Measurements from ENCODE around the gene TPPP.

TPPP gene

DNA sequence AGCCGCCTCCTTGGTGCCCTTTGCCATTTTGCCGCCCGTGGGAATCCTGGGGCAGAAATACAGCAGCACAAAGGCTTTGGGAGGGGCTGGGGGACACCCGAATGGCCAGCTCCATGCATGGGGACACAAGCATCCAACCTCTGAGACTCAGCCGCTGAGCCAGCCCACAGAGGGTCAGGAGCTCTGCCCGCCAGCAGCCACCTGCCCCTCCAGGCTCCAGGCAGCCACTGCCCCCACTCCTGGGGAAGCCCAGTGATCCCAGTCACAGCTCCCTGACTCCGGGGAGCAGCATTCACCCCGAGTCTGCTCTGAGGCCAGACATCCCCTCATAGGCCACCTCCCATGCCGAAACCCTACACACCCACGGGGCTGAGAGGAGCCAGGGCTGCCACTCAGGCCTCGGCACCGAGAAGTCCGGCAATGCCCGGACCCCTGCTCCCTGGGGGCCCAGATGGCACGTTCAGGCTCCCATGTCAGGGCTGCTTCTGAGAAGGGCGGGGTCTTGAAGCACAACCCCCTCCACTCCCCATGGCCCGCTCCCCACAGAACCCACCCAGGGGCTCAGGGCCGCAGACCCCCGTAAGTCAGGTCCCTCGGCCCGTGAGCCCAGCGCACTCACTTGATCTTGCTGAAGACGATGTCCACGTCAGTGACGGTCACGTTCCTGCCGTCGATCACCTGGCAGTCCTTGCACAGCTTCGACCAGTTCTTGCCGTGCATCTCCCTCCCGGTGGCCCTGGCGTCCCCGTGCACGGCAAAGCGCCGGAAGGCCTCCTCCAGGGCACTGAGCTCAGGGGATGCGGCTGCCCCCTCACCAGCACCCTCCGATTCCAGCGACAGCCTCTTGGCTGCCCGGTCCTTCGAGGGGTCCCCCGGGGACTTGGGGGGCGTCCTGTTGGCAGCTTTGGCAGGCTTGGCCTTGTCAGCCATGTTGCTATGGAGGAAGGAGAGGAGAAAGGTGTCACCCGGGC lies 15.7 kb downstream of the TPPP start:
- no peak for DNase-seq (ENCODE audit: low read depth)

DNA sequence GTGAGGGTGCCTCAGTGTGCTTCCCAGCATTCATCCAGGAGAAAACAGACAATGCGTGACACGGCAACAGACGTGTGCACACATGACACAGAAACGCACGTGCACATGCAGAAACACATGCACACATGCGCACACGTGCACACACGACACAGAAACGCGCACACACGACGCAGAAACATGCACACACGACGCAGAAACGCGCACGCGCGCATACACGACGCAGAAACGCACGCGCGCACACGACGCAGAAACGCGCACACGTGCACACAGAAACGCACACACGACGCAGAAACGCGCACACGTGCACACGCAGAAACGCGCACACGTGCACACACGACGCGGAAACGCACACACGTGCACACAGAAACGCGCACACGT lies 16.5 kb downstream of the TPPP start:
- no peak for DNase-seq (ENCODE audit: low read depth)

- no peak for DNase-seq (ENCODE audit: low read depth)
Measured at GRCh38 chr5:675871-676698, 17.1 kb downstream of the TPPP start.

DNA sequence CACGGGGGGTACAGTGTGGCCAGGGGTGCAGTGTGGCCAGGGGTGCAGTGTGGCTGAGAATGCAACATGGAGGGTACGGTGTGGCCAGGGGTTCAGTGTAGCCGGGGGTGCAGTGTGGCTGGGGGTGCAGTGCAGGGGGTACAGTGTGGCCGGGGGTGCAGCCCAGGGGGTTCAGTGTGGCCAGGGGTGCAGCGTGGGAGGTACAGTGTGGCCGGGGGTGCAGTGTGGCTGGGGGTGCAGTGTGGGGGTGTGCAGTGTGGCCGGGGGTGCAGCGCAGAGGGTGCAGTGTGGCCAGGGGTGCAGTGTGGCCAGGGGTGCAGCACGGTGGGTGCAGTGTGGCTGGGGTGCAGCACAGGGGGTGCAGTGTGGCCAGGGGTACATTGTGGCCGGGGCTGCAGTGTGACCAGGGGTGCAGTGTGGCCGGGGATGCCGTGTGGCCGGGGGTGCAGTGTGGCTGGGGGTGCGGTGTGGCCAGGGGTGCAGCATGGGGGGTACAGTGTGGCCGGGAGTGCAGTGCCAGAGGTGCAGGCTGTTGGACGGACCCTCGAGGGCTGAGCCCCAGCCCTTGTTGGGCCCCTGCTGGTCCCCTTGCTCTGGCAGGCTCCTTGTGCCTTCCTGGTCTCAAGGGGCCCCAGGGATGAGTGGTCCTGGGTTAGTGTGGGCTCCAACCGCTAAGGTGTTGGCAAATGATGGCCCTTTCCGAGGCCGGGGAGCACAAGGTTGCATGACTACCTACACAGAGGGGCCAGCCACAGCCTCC lies 17.9 kb downstream of the TPPP start:
- no peak for DNase-seq (ENCODE audit: low read depth)

DNA sequence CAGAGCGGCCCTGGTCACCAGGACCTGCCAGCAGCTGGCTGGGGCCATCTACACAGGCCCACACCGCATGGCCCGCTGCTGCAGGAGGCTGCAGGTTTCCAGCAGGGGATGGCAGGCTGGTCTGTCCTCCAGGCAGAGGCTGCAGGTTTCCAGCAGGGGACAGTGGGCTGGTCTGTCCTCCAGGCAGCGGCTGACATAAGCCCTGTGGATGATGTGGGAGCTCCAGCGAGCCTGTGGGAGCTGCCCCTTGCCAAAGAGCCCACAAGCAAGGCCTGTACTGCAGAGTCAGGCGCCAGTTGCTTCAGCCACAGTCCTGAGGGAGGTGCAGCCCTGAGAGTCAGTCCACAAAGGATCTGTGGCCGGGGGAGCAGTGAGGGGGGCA lies 18.5 kb downstream of the TPPP start:
- no peak for DNase-seq (ENCODE audit: low read depth)

DNA sequence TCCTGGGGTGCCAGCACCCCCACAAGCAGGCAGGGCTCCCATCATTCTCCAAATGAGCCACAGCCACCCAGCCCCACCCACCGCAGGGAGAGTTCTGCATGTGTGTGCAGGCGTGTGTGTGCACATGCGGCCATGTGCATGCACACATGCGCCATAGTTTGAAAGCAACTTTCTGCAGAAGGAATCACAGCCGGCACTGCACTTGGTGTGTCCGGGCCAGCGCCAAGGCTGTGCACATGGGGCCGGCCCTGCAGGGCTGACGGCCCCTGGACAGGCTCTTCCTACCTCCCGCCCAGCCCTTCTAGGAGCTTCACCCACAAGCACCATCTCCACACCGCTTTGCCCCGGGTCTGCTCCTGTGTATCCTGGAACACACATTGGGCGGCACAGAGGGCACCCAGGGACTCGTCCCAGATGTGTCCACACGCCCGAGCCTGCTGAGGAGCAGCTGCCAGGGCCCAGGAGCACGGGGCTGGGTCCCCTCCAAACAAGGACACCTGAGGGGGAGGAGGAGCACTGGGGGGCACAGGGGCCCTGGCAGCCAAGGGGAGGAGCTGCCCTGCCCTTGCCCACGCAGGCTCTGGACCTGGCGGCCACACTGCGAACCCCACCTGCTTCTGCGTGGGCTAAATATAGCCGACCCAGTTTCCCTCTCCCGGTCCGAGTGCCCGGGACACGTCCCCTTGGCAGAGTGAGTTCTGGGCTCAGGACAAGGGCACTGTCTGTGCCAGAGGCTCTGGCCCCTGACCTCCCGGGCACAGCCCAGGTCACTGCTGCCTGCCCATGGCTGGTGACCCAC lies 19.1 kb downstream of the TPPP start:
- no peak for DNase-seq (ENCODE audit: low read depth)

- DNase-seq (ENCODE audit: low read depth) = no peak
Measured at GRCh38 chr5:673161-673830, 19.9 kb downstream of the TPPP start.

- DNase-seq (ENCODE audit: low read depth) = peak; percentile 78
Measured at GRCh38 chr5:672329-673160, 20.6 kb downstream of the TPPP start.

DNA sequence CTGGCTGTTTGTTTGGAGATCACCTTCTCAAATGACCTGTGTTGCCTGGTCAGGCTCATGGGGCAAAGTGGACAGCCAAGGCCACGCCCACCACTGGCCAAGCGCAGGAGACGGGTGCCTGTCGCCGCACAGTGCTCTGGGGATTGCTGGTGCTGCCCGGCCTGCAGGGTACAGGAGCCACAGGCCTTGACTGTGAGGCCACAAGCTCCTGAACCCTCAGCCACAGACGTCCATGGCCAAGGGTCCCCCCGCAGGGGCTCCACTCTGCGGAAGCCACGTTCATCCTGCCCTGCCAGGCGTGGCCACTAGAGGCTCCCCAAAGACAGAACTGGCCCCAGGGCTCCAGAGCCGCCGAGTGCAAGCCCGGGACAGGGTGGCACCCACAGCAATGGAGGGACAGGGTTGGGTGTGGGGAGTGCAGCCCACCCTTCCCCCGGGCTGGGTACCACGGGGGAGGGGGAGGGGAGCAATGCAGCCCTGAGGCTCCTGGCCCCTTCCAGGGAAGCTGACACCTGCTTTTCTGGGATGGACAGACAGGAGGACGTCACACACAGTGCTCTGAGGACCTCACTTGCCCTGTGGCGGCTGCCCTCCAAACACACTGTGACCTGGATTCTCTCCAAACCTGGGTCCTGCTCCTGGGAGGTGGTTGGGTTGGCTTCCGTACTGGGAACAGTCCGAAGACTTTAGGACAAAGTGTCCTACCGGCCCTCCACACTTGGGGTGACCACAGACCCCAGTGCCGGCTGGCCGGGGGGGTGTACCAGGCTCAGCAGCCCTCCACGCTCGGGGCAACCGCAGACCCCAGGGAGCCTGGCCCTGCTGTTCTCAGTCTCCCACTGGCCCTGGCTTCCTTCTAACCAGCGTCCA lies 21.5 kb downstream of the TPPP start:
- DNase-seq (ENCODE audit: low read depth) = peak; percentile 39

GRCh38 chr5:670396-671270 lies 22.5 kb downstream of the TPPP start:
- DNase-seq (ENCODE audit: low read depth) = no peak

- DNase-seq (ENCODE audit: low read depth) = no peak
Measured at GRCh38 chr5:669842-670395, 23.2 kb downstream of the TPPP start.

DNA sequence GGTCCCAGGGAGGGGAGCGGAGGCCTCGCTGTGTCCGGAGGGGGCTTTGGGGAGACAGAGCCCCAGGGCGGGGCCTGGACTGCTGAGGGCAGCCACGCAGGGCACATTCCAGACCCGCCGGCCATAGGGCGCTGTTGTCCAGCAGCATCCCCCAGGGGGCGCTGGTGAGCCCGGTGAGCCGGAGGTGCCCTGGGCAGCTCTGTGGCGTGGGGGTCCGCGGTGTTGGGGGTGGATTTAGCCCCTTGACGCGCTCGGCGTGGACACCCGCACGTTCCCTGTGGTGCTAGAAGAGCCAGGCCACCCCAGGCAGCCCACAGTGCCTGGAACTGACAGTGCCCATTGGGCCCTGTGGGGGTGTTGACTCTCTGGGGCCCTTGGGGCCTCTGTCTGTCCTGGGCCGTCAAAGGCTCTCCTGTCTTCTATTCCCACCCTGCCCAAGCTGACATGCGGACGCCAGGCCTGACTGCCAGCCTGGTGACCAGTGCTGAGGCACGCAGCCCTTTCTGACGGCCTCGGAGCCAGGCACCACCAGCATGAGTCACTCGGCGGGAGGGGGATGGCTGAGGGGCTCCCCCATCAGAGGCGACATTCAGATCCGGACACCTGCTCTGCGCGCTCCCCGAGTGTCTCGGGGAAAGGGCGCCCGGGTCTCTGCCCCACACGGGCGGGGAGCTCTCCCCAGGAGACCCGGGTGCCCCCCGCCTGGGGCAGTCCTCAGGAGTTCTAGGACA lies 23.9 kb downstream of the TPPP start:
- DNase-seq (ENCODE audit: low read depth) = no peak

- DNase-seq (ENCODE audit: low read depth) = no peak
Measured at GRCh38 chr5:668283-668995, 24.7 kb downstream of the TPPP start.

DNA sequence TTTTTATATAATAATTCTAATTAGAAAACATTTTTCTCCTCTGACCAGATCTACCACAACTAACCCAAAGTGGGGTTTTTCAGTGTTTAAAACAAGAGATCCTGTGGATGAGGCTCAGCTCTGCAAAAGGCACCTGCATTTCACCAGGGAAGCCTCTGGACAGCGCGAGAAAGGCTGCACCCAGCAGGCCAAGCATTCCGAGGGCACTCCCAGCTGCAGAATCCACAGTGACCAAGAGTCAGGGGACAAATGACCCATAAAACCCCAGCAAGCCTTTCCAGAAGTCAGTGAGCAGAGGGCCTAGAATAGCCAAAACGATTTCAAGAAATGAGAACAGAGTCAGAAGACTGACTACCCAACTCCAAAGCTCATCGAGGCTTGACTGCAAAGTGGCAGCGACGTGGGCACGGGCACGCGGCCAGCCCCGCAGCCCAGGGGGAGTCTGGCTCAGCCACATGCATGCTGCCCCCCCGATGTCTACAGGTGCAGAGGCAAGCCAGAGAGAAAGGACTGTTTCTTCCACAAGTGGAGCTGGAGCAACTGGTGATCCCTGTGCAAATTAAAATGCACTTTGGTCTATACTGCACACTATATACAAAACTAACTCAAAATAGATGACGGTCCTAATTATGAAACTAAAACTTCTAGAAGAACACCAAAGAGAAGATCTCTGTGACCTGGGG lies 26.2 kb downstream of the TPPP start:
- DNase-seq (ENCODE audit: low read depth) = no peak

DNA sequence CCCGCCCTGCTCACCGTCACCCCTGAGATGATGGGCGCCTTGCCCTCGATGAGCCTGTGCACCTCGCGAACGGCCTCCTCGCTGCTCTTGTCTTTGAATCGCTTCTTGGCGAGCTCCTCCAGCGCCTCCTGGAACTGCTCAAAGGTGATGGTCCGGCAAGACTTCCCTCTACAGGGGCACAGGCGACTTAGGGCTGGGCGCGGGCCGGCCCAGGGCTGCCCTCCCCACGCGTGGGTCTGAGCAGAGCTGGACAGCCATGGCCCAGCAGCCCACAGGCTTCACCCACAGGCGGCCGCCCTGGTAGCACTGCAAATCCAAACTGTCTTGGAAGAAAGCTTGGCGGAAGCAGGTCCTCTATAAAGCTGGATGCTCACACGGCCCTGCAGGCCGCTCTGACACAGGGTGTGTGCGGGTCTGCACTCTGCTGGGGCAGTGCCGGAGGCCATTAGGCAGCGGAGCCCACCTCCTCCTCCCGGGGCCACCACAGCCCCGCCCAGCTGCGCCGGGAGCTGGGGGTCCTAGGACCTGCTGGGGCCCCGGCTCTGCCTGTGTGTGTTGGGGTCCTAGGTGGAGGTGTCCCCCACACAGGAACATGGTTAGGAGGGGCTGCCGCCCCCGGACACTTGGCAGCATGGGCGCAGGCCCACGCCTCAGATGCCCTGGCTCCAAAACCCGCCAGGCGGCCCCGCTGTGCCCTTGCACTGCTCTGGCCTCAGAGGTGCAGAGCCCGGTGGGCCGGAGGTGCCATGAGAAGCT lies 27.0 kb downstream of the TPPP start:
- no peak for DNase-seq (ENCODE audit: low read depth)

All from fibroblast of gingiva (primary cell).